Activated B cell treated with CpG ODN at 0.5 μM for 24 hours (primary cell): ENCODE measurements around the gene NEB. TPM values are rescaled to one million over a fixed set of nuclear protein-coding genes. Genes with fewer than 3 reads are reported as not detected.

Experiments
- ATAC-seq: fragments of 200-7000 bp; cut with Tn5 transposase; one replicate; pipeline ENCODE4 v1.10.0; 2021; ENCODE audit warnings: low read depth, mild to moderate bottlenecking, moderate library complexity
- CTCF ChIA-PET: fragments of 350-600 bp; sonication (Branson Sonifier 250); formaldehyde crosslinking; loops from one replicate; lab custom pipeline; 2021; ENCODE audit warnings: antibody characterized with exemption; lab: Charles Lee
- POLR2A ChIA-PET: fragments of 350-600 bp; sonication (Branson Sonifier 250); formaldehyde crosslinking; loops from one replicate; lab custom pipeline; 2021; ENCODE audit warnings: antibody characterized with exemption; lab: Charles Lee
- DNase-seq: peaks from one replicate; pipeline ENCODE4 v3.0.0; 2022
- H3K27ac Mint-ChIP-seq: one replicate; pipeline ENCODE4 v1.8.0; 2020; ENCODE audit warnings: mixed read lengths
- H3K27me3 Mint-ChIP-seq: one replicate; pipeline ENCODE4 v1.8.0; 2021; ENCODE audit warnings: mixed read lengths
- H3K36me3 Mint-ChIP-seq: one replicate; pipeline ENCODE4 v1.8.0; 2021; ENCODE audit warnings: low read depth, mixed read lengths
- H3K4me1 Mint-ChIP-seq: one replicate; pipeline ENCODE4 v1.8.0; 2021; ENCODE audit warnings: mixed read lengths
- H3K4me3 Mint-ChIP-seq: one replicate; pipeline ENCODE4 v1.8.0; 2020; ENCODE audit warnings: mild to moderate bottlenecking, mixed read lengths
- H3K9me3 Mint-ChIP-seq: one replicate; pipeline ENCODE4 v1.8.0; 2020; ENCODE audit warnings: mixed read lengths
- intact Hi-C: fragments of 100-400 bp; cut with micrococcal nuclease; formaldehyde crosslinking; loops from one replicate; pipeline ENCODE4 v1.15.1; 2024
- total RNA-seq: library from RNA; stranded (reverse); gene quantifications from 2 replicates; pipeline ENCODE4 v1.2.3, GENCODE V29; 2022
- TF ChIP-seq, protein P1 (sequence below): fragments of 200-600 bp; IDR thresholded peaks from one replicate; pipeline ENCODE4 v1.8.0; 2022; ENCODE audit warnings: antibody characterized with exemption, mild to moderate bottlenecking

Gene NEB
- total RNA-seq, 1 donor from 2014 or later = 1.2 TPM

DNA sequence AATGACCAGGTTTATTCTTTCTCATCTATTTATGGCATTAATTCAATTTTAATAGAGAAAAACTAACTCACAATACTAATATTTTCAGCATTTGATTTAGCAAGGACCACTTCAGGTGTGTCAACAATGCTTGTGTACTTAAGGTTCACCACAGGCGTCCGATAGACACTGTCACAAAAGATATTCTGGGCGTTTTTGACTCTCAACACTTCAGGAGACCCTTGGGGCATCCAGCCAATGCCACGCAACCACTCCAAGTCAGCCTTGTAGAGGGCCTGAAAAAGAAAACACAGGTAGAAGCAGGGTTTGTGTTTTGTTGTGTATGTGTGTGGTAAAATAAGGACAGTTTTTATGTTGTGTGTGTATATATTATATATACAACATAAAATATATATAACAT lies 158.2 kb downstream of the NEB start:
- Mint-ChIP-seq H3K36me3 (no peaks in the 10 kb centered on the region), H3K27me3 (no peaks in the 10 kb centered on the region), H3K27ac (no peak overlapping the region), H3K9me3 (no peaks in the 10 kb centered on the region), H3K4me3 (no peak overlapping the region), H3K4me1 (no peaks in the 10 kb centered on the region)
- ChIA-PET POLR2A (no interaction called here), CTCF (no interaction called here)
- ATAC-seq (no peak), DNase-seq (no peak)
- intact Hi-C loops = no loop called here
- TF ChIP-seq, protein P1, sequence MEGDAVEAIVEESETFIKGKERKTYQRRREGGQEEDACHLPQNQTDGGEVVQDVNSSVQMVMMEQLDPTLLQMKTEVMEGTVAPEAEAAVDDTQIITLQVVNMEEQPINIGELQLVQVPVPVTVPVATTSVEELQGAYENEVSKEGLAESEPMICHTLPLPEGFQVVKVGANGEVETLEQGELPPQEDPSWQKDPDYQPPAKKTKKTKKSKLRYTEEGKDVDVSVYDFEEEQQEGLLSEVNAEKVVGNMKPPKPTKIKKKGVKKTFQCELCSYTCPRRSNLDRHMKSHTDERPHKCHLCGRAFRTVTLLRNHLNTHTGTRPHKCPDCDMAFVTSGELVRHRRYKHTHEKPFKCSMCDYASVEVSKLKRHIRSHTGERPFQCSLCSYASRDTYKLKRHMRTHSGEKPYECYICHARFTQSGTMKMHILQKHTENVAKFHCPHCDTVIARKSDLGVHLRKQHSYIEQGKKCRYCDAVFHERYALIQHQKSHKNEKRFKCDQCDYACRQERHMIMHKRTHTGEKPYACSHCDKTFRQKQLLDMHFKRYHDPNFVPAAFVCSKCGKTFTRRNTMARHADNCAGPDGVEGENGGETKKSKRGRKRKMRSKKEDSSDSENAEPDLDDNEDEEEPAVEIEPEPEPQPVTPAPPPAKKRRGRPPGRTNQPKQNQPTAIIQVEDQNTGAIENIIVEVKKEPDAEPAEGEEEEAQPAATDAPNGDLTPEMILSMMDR = no peak

DNA sequence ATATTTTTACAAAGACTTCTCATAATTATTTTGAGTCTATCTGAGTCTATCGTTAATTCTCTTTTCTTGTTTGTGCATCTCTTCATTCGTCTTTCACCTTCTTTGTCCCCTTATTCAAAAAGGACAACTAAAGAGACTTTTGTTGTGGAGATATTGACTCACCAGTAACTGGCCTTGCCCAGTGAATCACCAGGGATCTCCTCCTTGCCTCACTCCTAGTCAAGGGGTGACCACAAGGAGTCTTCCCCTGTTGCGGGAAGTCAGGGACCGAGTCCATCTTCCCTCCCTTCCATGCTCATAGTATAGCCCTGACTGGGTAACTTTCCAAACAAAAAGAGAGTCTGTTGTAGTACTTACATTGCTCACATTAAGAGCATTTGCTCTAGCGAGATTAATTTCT lies 158.9 kb downstream of the NEB start:
- CTCF ChIA-PET = no interaction called here
- no peak overlapping the region for H3K27ac Mint-ChIP-seq
- no peaks in the 10 kb centered on the region for H3K36me3 Mint-ChIP-seq
- H3K9me3 Mint-ChIP-seq = no peaks in the 10 kb centered on the region
- ATAC-seq (no peak), DNase-seq (no peak)
- H3K4me1 Mint-ChIP-seq = no peaks in the 10 kb centered on the region
- no peak overlapping the region for H3K4me3 Mint-ChIP-seq
- no peaks in the 10 kb centered on the region for H3K27me3 Mint-ChIP-seq
- POLR2A ChIA-PET = no interaction called here
- intact Hi-C loops = no loop called here
- TF ChIP-seq, protein P1 = no peak

DNA sequence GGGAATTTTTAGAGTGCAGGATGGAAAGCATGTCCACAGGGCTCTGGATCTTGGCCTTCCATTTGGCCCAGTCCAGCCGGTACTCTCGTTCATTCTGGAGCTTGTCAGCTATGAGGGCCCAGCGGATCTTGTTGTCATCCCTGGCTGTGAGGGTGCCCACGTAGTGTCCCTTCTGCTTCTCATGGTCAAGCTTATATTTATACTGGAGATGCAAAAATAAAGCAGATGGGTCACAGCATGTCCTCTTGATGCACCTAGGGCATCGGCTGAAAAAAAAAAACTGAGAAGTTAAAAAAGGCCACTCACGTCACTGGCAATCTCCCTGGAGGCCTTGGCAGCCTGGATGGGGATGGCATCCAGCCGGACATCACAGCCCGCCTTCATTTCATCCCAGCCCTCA lies 164.1 kb downstream of the NEB start:
- DNase-seq (no peak), ATAC-seq (no peak)
- no peak overlapping the region for H3K4me3 Mint-ChIP-seq
- TF ChIP-seq, protein P1 = no peak
- H3K4me1 Mint-ChIP-seq = no peaks in the 10 kb centered on the region
- H3K27me3 Mint-ChIP-seq = no peaks in the 10 kb centered on the region
- CTCF ChIA-PET = no interaction called here
- intact Hi-C loops = no loop called here
- no peak overlapping the region for H3K27ac Mint-ChIP-seq
- H3K36me3 Mint-ChIP-seq = no peaks in the 10 kb centered on the region
- no peaks in the 10 kb centered on the region for H3K9me3 Mint-ChIP-seq
- POLR2A ChIA-PET = no interaction called here

DNA sequence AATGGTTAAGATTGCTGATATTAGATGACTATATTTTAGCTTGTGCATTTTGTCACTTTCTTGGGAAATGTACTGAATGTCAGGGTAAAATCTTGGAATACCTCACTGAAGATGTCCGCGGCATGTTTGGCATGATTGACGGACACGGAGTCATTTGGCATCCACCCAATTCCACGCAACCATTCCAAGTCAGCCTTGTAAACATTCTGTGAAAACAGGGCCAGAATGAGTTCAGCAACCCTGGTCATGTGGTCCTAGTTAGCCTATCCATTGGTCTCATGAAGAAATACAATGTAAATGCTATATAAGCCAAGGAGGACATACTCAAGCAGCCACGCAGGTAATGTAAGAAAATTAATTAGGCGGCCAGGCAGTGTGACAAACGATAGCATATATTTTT lies 165.1 kb downstream of the NEB start:
- no peak overlapping the region for H3K4me3 Mint-ChIP-seq
- no peak overlapping the region for H3K27ac Mint-ChIP-seq
- H3K9me3 Mint-ChIP-seq = no peaks in the 10 kb centered on the region
- no peaks in the 10 kb centered on the region for H3K27me3 Mint-ChIP-seq
- intact Hi-C loops = no loop called here
- ATAC-seq (no peak), DNase-seq (no peak)
- TF ChIP-seq, protein P1 = no peak
- no peaks in the 10 kb centered on the region for H3K4me1 Mint-ChIP-seq
- H3K36me3 Mint-ChIP-seq = no peaks in the 10 kb centered on the region
- ChIA-PET POLR2A (no interaction called here), CTCF (no interaction called here)

DNA sequence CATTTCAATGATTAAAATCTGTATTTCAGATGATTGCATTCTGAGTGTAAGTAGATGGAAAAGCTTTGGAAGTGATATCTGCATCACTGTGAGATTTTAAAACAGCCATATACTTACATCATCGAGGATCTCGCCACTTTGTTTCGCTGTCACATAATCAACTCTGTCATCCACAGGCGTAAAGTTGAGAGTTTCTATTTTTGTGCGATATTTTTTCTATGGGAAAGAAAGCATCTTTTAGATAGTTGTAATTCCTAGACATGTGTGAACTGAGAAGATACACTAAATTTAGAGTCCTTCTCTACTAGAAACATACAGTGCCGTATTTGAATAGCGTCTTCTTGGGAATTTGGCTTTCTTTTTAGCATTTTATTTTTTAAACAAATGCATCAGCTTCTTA lies 165.8 kb downstream of the NEB start:
- DNase-seq (no peak), ATAC-seq (no peak)
- Mint-ChIP-seq H3K4me1 (no peaks in the 10 kb centered on the region), H3K9me3 (no peaks in the 10 kb centered on the region), H3K4me3 (no peak overlapping the region), H3K27me3 (no peaks in the 10 kb centered on the region), H3K27ac (no peak overlapping the region), H3K36me3 (no peaks in the 10 kb centered on the region)
- intact Hi-C loops = no loop called here
- CTCF ChIA-PET = no interaction called here
- TF ChIP-seq, protein P1 = no peak
- POLR2A ChIA-PET = no interaction called here
